Activated naive CD8-positive, alpha-beta T cell treated with anti-CD3 and anti-CD28 coated beads, Interleukin-2, amount 10 ng/mL, durations not matched to agents 7 days and 5 days (primary cell): ENCODE data around the gene ESPNL. TPM values are rescaled to one million over a fixed set of nuclear protein-coding genes. Genes with fewer than 3 reads are reported as not detected.

ENCODE experiments used
- ATAC-seq: fragments of 150-1000 bp; cut with Tn5 transposase; one replicate; pipeline ENCODE4 v1.10.0; 2021; ENCODE audit warnings: low read depth, moderate library complexity
- POLR2A ChIA-PET: fragments of 350-600 bp; sonication (Branson Sonifier 250); formaldehyde crosslinking; loops from one replicate; lab custom pipeline; 2021; ENCODE audit warnings: antibody characterized with exemption; lab: Charles Lee
- DNase-seq: peaks from one replicate; pipeline ENCODE4 v3.0.0; 2021
- H3K27ac Mint-ChIP-seq: one replicate; pipeline ENCODE4 v1.8.0; 2022; ENCODE audit warnings: mild to moderate bottlenecking, mixed read lengths
- H3K27me3 Mint-ChIP-seq: one replicate; pipeline ENCODE4 v1.8.0; 2022; ENCODE audit warnings: mild to moderate bottlenecking, moderate library complexity, mixed read lengths
- H3K36me3 Mint-ChIP-seq: one replicate; pipeline ENCODE4 v1.8.0; 2021; ENCODE audit warnings: mild to moderate bottlenecking, mixed read lengths
- H3K4me1 Mint-ChIP-seq: one replicate; pipeline ENCODE4 v1.8.0; 2021; ENCODE audit warnings: mixed read lengths
- H3K4me3 Mint-ChIP-seq: one replicate; pipeline ENCODE4 v1.8.0; 2022; ENCODE audit warnings: mild to moderate bottlenecking, moderate library complexity, mixed read lengths
- H3K9me3 Mint-ChIP-seq: one replicate; pipeline ENCODE4 v1.8.0; 2021; ENCODE audit warnings: mixed read lengths
- total RNA-seq, 2 experiments: library from RNA; stranded (reverse); gene quantifications; one replicate each; pipeline ENCODE4 v1.2.3, GENCODE V29; 2021

ESPNL gene
- total RNA-seq, 2 experiments from 2014 or later, result 0.09 to 0.11 TPM

- no peak overlapping the region for H3K4me3 Mint-ChIP-seq
- no peak for DNase-seq
- H3K4me1 Mint-ChIP-seq, result peaks cover 7% of the 10 kb centered on the region
- H3K36me3 Mint-ChIP-seq, result no peaks in the 10 kb centered on the region
- no peak for ATAC-seq
- POLR2A ChIA-PET, result no interaction called here
- no peak overlapping the region for H3K27ac Mint-ChIP-seq
- H3K9me3 Mint-ChIP-seq, result peaks cover 2% of the 10 kb centered on the region
- peaks cover 15% of the 10 kb centered on the region for H3K27me3 Mint-ChIP-seq
These were observed 55.1 kb downstream of the ESPNL start for GRCh38 chr2:238155051-238155760.

- POLR2A ChIA-PET, result no interaction called here
- ATAC-seq, result no peak
- H3K9me3 Mint-ChIP-seq, result peaks cover 2% of the 10 kb centered on the region
- peaks cover 20% of the 10 kb centered on the region for H3K27me3 Mint-ChIP-seq
- no peak overlapping the region for H3K27ac Mint-ChIP-seq
- H3K4me1 Mint-ChIP-seq, result peaks cover 7% of the 10 kb centered on the region
- H3K4me3 Mint-ChIP-seq, result no peak overlapping the region
- H3K36me3 Mint-ChIP-seq, result no peaks in the 10 kb centered on the region
- no peak for DNase-seq
These were observed 55.9 kb downstream of the ESPNL start for GRCh38 chr2:238155761-238156694.

GRCh38 chr2:238157506-238158017 is 57.4 kb downstream of the ESPNL start:
- ATAC-seq, result no peak
- Mint-ChIP-seq H3K9me3 (peaks cover 2% of the 10 kb centered on the region), H3K36me3 (no peaks in the 10 kb centered on the region), H3K4me3 (no peak overlapping the region), H3K27ac (no peak overlapping the region), H3K4me1 (peaks cover 7% of the 10 kb centered on the region), H3K27me3 (peaks cover 22% of the 10 kb centered on the region)
- POLR2A ChIA-PET, result no interaction called here
- no peak for DNase-seq

GRCh38 chr2:238158018-238158508 is 57.9 kb downstream of the ESPNL start:
- Mint-ChIP-seq H3K9me3 (peaks cover 2% of the 10 kb centered on the region), H3K4me1 (peaks cover 7% of the 10 kb centered on the region), H3K4me3 (peak overlapping the region; percentile 42), H3K36me3 (no peaks in the 10 kb centered on the region), H3K27ac (no peak overlapping the region), H3K27me3 (peaks cover 23% of the 10 kb centered on the region)
- POLR2A ChIA-PET, result no interaction called here
- no peak for ATAC-seq
- DNase-seq, result no peak

GRCh38 chr2:238158509-238159070 is 58.5 kb downstream of the ESPNL start, which contains the start of gene ERFE:
TSS of gene ERFE (plus strand) at chr2:238158970. CDS start at chr2:238159008, 38 bp downstream.
- peaks cover 26% of the 10 kb centered on the region for H3K27me3 Mint-ChIP-seq
- DNase-seq (peak; percentile 79), ATAC-seq (peak; percentile 68)
- no peaks in the 10 kb centered on the region for H3K36me3 Mint-ChIP-seq
- H3K4me3 Mint-ChIP-seq, result peak within 1 kb of the TSS; percentile 72
- H3K4me1 Mint-ChIP-seq, result peaks cover 7% of the 10 kb centered on the region
- H3K9me3 Mint-ChIP-seq, result peaks cover 2% of the 10 kb centered on the region
- no peak within 1 kb of the TSS for H3K27ac Mint-ChIP-seq
- POLR2A ChIA-PET, result no interaction called here

GRCh38 chr2:238159071-238159539 is 59.0 kb downstream of the ESPNL start:
- Mint-ChIP-seq H3K27me3 (peaks cover 26% of the 10 kb centered on the region), H3K9me3 (peaks cover under 1% of the 10 kb centered on the region), H3K36me3 (no peaks in the 10 kb centered on the region), H3K27ac (no peak overlapping the region), H3K4me3 (peak overlapping the region; percentile 72), H3K4me1 (peaks cover 7% of the 10 kb centered on the region)
- DNase-seq (no peak), ATAC-seq (peak; percentile 65)
- POLR2A ChIA-PET, result no interaction called here

- ATAC-seq, result no peak
- H3K27me3 Mint-ChIP-seq, result peaks cover 32% of the 10 kb centered on the region
- H3K27ac Mint-ChIP-seq, result no peak overlapping the region
- H3K9me3 Mint-ChIP-seq, result no peaks in the 10 kb centered on the region
- peak; percentile 37 for DNase-seq
- POLR2A ChIA-PET, result no interaction called here
- H3K36me3 Mint-ChIP-seq, result no peaks in the 10 kb centered on the region
- H3K4me3 Mint-ChIP-seq, result peak overlapping the region; percentile 72
- peaks cover 7% of the 10 kb centered on the region for H3K4me1 Mint-ChIP-seq
These were observed 59.6 kb downstream of the ESPNL start for GRCh38 chr2:238159661-238160205.

GRCh38 chr2:238160206-238161129 is 60.3 kb downstream of the ESPNL start:
- no peak for ATAC-seq
- no peak overlapping the region for H3K27ac Mint-ChIP-seq

GRCh38 chr2:238161291-238162051 is 61.3 kb downstream of the ESPNL start:
- Mint-ChIP-seq H3K4me3 (no peak overlapping the region), H3K27ac (no peak overlapping the region), H3K4me1 (peaks cover 7% of the 10 kb centered on the region), H3K36me3 (no peaks in the 10 kb centered on the region), H3K27me3 (peaks cover 37% of the 10 kb centered on the region), H3K9me3 (no peaks in the 10 kb centered on the region)
- no peak for DNase-seq
- POLR2A ChIA-PET, result interaction anchor here (0.5 kb wide), 1 partner anchor 109 kb away, joined by 3 read pairs; no protein-coding TSS in a partner anchor
- no peak for ATAC-seq

More at GRCh38 chr2:238160206-238161129, 60.3 kb downstream of the ESPNL start:
- H3K4me1 Mint-ChIP-seq, result peaks cover 7% of the 10 kb centered on the region
- H3K36me3 Mint-ChIP-seq, result no peaks in the 10 kb centered on the region
- peaks cover 37% of the 10 kb centered on the region for H3K27me3 Mint-ChIP-seq
- H3K4me3 Mint-ChIP-seq, result no peak overlapping the region
- POLR2A ChIA-PET, result no interaction called here
- DNase-seq, result peak; percentile 40
- no peaks in the 10 kb centered on the region for H3K9me3 Mint-ChIP-seq

GRCh38 chr2:238162251-238162845 is 62.2 kb downstream of the ESPNL start:
- Mint-ChIP-seq H3K4me3 (no peak overlapping the region), H3K4me1 (peaks cover 7% of the 10 kb centered on the region), H3K27me3 (peaks cover 35% of the 10 kb centered on the region), H3K27ac (no peak overlapping the region), H3K36me3 (no peaks in the 10 kb centered on the region), H3K9me3 (no peaks in the 10 kb centered on the region)
- DNase-seq, result peak; percentile 34
- ATAC-seq, result no peak
- POLR2A ChIA-PET, result no interaction called here

- peaks cover 30% of the 10 kb centered on the region for H3K27me3 Mint-ChIP-seq
- H3K27ac Mint-ChIP-seq, result no peak overlapping the region
- peaks cover 7% of the 10 kb centered on the region for H3K4me1 Mint-ChIP-seq
- no peaks in the 10 kb centered on the region for H3K9me3 Mint-ChIP-seq
- H3K36me3 Mint-ChIP-seq, result no peaks in the 10 kb centered on the region
- DNase-seq (peak; percentile 33), ATAC-seq (no peak)
- no peak overlapping the region for H3K4me3 Mint-ChIP-seq
- POLR2A ChIA-PET, result no interaction called here
These were observed 62.8 kb downstream of the ESPNL start for GRCh38 chr2:238162846-238163441.
